WI38 (cell line): ENCODE results near the gene OTUD7B.
A peak's percentile ranks its signal among the peaks of the same experiment; 100 is the strongest.
"Not testable (repeated sequence)": the region's sequence is repeated elsewhere in the genome, so short reads cannot be mapped to it uniquely, and the experiment has no call there.

Experiments used
- H3K4me3 ChIP-seq: 2 replicates; pipeline ENCODE4 v1.5.1; 2011; ENCODE audit warnings: low read depth, mild to moderate bottlenecking, control low read depth, low read length
- TF ChIP-seq, protein P1 (sequence below): IDR thresholded peaks from 2 replicates; pipeline ENCODE4 v1.5.1; 2012; ENCODE audit warnings: low read depth, mild to moderate bottlenecking, control low read depth, low read length

The OTUD7B gene

DNA sequence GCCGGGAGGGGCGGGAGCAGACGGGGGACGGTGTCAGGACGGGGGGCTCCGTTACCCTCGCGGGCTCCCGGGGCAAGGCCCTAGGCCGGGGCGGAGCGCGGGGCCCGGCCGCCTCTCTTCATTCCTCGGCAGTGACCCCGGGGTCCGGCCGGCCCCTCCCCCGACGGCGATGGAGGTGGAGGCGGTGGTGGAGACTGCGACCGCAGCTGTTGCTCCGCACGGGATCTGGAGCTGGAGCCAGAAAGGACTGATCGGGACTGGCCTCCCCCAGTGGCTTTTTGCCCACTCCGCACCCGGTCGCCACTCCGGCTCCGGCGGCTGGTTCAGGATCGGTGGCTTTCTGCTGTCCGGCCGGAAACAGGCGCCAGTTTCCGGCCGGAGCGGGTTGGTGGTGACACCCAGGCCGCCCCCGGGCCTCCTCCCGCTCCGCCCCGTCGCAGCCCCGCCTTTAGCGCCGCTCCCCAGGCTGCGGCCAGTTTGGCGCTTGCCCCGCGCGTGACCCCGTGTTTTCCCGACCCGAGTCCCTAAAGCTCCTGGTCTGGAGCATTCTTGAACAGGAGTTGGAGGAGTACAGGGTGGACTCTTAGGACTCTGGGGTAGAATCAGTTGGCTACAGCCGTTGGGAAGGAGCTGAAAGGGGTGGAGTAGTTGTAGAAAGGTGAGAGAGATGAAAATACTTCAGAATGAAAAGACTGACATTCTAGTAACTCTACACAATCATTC is at the start of gene OTUD7B:
TSS of gene OTUD7B (minus strand) at position 334 of the 723 bp plus-strand sequence. CDS start 33,216 bp downstream, outside the sequence.
- TF ChIP-seq, protein P1, sequence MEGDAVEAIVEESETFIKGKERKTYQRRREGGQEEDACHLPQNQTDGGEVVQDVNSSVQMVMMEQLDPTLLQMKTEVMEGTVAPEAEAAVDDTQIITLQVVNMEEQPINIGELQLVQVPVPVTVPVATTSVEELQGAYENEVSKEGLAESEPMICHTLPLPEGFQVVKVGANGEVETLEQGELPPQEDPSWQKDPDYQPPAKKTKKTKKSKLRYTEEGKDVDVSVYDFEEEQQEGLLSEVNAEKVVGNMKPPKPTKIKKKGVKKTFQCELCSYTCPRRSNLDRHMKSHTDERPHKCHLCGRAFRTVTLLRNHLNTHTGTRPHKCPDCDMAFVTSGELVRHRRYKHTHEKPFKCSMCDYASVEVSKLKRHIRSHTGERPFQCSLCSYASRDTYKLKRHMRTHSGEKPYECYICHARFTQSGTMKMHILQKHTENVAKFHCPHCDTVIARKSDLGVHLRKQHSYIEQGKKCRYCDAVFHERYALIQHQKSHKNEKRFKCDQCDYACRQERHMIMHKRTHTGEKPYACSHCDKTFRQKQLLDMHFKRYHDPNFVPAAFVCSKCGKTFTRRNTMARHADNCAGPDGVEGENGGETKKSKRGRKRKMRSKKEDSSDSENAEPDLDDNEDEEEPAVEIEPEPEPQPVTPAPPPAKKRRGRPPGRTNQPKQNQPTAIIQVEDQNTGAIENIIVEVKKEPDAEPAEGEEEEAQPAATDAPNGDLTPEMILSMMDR, result no peak
- peak within 1 kb of the TSS; percentile 89 for H3K4me3 ChIP-seq

DNA sequence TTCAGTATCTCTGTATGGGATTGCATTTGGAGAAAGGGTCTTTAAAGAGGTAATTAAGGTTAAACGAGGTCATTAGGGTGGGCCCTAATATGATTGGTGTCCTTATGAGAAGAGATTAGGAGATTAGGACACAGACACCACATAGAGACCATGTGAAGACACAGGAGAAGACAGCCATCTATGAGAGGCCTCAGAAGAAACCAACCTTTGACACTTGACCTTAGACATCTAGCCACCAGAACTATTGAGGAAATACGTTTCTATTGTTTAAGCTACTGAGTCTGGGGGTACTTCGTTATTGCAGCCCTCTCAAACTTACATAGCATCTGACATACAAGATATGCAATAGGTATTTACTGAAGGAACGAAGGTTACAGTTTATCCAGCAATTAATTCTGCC is 49.7 kb upstream of the OTUD7B start:
- TF ChIP-seq, protein P1, result no peak
- H3K4me3 ChIP-seq, result no peak overlapping the region

DNA sequence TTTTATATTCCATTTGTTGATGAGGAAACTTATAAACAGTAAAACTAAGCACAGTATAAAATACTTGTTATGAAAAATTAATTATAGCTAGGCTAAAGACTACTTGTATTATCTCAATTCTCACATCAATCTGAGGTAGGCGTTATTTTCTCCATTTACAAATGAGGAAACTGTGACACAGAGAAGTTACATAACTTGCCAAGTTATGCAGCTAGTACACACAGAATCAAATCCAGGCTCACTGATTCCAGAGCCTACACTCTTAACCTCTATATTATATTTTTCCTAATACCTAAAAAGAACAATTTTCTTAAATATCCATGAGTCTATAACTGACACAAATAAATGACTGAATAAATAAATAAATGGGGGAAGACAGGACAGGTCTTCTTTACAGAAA is 45.9 kb upstream of the OTUD7B start:
- H3K4me3 ChIP-seq, result no peak overlapping the region
- TF ChIP-seq, protein P1, result no peak

GRCh38 chr1:150055507-150055906 is 45.0 kb upstream of the OTUD7B start:
- not testable (repeated sequence) for H3K4me3 ChIP-seq

- TF ChIP-seq, protein P1, result no peak
- H3K4me3 ChIP-seq, result no peak overlapping the region
Measured at GRCh38 chr1:150053926-150054325, 43.4 kb upstream of the OTUD7B start.

DNA sequence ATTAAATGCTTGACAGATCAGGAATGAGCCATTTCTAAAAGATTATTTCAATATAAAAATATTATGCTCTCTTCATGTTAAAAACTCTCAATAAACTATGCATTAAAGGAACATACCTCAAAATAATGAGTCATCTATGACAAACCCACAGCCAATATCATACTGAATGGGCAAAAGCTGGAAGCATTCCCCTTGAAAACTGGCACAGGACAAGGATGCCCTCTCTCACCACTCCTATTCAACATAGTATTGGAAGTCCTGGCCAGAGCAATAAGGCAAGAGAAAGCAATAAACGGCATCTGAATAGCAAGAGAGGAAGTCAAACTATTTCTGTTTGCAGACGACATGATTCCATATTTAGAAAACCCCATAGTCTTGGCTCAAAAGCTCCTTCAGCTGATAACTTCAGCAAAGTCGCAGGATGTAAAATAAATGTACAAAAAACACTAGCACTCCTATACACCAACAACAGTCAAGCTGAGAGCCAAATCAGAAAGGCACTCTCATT is 41.4 kb upstream of the OTUD7B start:
- H3K4me3 ChIP-seq, result not testable (repeated sequence)

DNA sequence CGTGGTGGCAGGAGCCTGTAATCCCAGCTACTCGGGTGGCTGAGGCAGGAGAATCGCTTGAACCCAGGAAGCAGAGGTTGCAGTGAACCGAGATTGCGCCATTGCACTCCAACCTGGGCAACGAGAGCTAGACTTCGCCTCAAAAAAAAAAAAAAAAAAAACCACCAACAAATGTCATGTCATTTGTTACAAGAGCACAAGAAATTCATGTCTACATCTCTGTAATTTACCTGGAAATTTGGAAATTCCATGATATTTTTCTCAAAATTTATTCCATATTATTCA is 40.5 kb upstream of the OTUD7B start:
- TF ChIP-seq, protein P1, result no peak
- no peak overlapping the region for H3K4me3 ChIP-seq

GRCh38 chr1:150049926-150050325 is 39.4 kb upstream of the OTUD7B start:
- TF ChIP-seq, protein P1, result no peak
- no peak overlapping the region for H3K4me3 ChIP-seq
